ENCODE data around the gene BAG2. TPM values are rescaled to one million over a fixed set of nuclear protein-coding genes. Genes with fewer than 3 reads are reported as not detected.

The BAG2 gene
- total and polyA plus RNA-seq, 8 donors, result 6.0 to 11.3 (median 8.4) TPM

DNA sequence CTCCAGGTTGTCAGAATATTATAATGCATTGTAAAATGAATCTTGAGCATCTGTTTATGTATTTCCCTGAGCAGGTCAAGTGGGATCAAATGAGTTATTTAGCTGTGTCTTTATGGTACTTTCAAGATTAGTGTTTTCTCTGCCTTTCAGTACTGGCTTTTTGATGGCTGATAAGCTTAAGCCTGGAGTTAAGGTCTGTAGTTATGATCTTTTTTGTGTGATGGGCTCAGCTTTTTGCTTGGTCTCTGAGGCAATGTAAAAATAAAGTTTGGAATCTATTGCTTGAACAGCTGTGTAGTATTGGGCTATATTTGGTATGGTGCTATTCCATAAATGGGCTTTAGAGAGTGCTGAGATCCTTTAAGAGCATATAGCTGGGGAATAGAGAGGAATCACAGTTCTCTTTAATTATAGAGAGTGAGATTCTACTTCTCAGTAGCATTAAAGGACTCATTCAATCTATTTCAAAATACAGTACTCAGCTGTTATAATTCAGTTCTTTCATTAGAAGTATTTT lies 41.4 kb upstream of the BAG2 start:
- Histone ChIP-seq H3K27ac (no peak overlapping the region), H3K4me1 (no peaks in the 10 kb centered on the region), H3K36me3 (peaks cover 0 to 38% of the 10 kb centered on the region in 2 donors), H3K27me3 (no peaks in the 10 kb centered on the region), H3K4me3 (no peak overlapping the region), H3K9me3 (no peaks in the 10 kb centered on the region)
- TF ChIP-seq, protein P1, sequence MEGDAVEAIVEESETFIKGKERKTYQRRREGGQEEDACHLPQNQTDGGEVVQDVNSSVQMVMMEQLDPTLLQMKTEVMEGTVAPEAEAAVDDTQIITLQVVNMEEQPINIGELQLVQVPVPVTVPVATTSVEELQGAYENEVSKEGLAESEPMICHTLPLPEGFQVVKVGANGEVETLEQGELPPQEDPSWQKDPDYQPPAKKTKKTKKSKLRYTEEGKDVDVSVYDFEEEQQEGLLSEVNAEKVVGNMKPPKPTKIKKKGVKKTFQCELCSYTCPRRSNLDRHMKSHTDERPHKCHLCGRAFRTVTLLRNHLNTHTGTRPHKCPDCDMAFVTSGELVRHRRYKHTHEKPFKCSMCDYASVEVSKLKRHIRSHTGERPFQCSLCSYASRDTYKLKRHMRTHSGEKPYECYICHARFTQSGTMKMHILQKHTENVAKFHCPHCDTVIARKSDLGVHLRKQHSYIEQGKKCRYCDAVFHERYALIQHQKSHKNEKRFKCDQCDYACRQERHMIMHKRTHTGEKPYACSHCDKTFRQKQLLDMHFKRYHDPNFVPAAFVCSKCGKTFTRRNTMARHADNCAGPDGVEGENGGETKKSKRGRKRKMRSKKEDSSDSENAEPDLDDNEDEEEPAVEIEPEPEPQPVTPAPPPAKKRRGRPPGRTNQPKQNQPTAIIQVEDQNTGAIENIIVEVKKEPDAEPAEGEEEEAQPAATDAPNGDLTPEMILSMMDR (IDR thresholded peaks at IDR 0.05), result no peak
- ATAC-seq (no peak), DNase-seq (peak in 2 of 4 donors; percentile 2 to 25)
- intact Hi-C loops (cut with DNase I), result no loop called here

DNA sequence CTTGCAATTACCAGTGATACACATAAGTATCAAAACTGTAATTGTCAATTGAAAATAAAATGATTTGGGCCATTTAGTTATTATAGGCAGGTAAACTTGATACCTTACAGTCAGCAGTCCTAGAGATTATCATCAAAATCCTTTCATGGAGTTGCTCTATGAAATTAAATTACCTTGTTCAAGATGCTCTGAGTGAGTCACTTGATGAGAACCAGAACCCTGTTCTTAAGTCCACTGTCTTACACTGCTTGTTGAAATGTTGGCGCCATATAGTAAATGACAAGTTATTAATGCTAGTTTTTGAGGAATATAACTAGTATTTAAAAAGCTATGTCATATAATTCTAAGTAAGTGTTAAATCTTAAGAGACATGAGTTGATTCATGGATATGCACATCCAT lies 37.2 kb upstream of the BAG2 start:
- intact Hi-C loops (cut with DNase I), result no loop called here
- DNase-seq, result no peak
- no peak overlapping the region for H3K4me3 ChIP-seq
- H3K9me3 ChIP-seq, result no peaks in the 10 kb centered on the region
- TF ChIP-seq, protein P1 (IDR thresholded peaks at IDR 0.05), result no peak
- H3K27ac ChIP-seq, result no peak overlapping the region
- no peaks in the 10 kb centered on the region for H3K27me3 ChIP-seq
- no peaks in the 10 kb centered on the region for H3K4me1 ChIP-seq
- ATAC-seq, result no peak
- peaks cover 0 to 54% of the 10 kb centered on the region in 2 donors for H3K36me3 ChIP-seq

DNA sequence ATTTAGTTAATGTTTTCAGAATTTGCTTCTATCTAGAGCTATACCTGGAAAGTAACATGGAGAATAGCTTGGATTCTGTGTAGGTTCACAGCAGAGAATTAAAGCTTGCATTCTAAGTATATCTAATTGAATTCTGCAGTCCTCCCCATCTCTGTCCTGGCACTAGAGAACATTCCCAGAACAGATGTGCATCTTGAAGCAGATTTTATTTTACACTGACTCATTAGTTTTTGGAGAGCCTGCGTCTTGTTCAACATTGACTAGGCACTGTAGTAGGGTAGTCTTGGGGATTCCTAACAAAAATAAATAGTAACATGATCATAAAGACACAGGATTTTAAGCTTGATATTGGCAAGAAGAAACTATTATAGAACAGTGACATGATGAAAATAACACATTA lies 36.2 kb upstream of the BAG2 start:
- no peak overlapping the region for H3K27ac ChIP-seq
- H3K4me3 ChIP-seq, result no peak overlapping the region
- no peak for ATAC-seq
- TF ChIP-seq, protein P1 (IDR thresholded peaks at IDR 0.05), result no peak
- DNase-seq, result no peak
- peaks cover 0 to 53% of the 10 kb centered on the region in 2 donors for H3K36me3 ChIP-seq
- no peaks in the 10 kb centered on the region for H3K9me3 ChIP-seq
- H3K27me3 ChIP-seq, result no peaks in the 10 kb centered on the region
- no peaks in the 10 kb centered on the region for H3K4me1 ChIP-seq
- intact Hi-C loops (cut with DNase I), result no loop called here

DNA sequence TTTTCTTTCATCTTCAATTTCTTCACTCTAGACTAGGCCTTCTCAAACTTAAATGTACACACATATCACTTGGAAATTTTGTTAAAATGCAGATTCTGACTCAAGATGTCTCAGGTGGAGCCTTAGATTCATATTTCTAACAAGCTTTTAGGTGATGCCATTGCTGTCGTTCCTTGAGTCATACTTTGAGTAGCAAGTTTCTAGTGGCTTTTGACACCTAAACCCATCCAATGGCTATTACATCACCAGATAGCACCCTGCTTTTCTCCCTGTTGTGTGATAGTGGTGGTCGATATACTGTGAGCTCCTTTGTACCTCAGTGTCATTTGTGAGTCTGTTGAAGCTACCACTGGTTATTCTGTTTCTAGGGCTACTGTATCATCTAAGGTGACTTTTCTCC lies 34.8 kb upstream of the BAG2 start:
- Histone ChIP-seq H3K4me3 (no peak overlapping the region), H3K27ac (no peak overlapping the region), H3K4me1 (no peaks in the 10 kb centered on the region), H3K27me3 (no peaks in the 10 kb centered on the region), H3K9me3 (no peaks in the 10 kb centered on the region), H3K36me3 (peaks cover 0 to 63% of the 10 kb centered on the region in 2 donors)
- DNase-seq (no peak), ATAC-seq (no peak)
- intact Hi-C loops (cut with DNase I), result no loop called here
- TF ChIP-seq, protein P1 (IDR thresholded peaks at IDR 0.05), result no peak

DNA sequence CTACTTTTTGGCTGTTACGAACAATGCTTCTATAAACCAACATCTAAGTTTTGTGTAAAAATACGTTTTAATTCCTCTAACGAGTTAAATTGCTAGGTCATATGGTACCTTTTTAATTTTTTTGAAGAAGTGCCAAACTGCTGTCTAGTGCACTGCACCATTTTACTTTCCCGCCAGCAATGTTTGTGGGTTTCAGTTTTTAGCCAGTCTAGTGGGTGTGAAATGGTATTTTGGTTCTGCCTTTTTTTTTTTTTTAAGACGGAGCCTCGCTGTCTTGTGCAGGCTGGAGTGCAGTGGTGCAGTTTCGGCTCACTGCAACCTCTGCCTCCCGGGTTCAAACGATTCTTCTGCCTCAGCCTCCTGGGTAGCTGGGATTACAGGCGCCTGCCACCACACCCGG lies 34.1 kb upstream of the BAG2 start:
- ATAC-seq, result no peak
- Histone ChIP-seq H3K4me3 (no peak overlapping the region), H3K4me1 (no peaks in the 10 kb centered on the region), H3K36me3 (peaks cover 0 to 64% of the 10 kb centered on the region in 2 donors), H3K27me3 (no peaks in the 10 kb centered on the region), H3K27ac (no peak overlapping the region), H3K9me3 (no peaks in the 10 kb centered on the region)
- TF ChIP-seq, protein P1 (IDR thresholded peaks at IDR 0.05), result no peak
- DNase-seq, result no peak
- intact Hi-C loops (cut with DNase I), result no loop called here

Data from left lung (tissue), 10 donors.